Measurements from ENCODE around the gene ZSCAN5B. TPM values are rescaled to one million over a fixed set of nuclear protein-coding genes. Genes with fewer than 3 reads are reported as not detected.
"Not testable (repeated sequence)": the region's sequence is repeated elsewhere in the genome, so short reads cannot be mapped to it uniquely, and the experiment has no call there.

ZSCAN5B gene
- total RNA-seq, 1 donor, result not detected

DNA sequence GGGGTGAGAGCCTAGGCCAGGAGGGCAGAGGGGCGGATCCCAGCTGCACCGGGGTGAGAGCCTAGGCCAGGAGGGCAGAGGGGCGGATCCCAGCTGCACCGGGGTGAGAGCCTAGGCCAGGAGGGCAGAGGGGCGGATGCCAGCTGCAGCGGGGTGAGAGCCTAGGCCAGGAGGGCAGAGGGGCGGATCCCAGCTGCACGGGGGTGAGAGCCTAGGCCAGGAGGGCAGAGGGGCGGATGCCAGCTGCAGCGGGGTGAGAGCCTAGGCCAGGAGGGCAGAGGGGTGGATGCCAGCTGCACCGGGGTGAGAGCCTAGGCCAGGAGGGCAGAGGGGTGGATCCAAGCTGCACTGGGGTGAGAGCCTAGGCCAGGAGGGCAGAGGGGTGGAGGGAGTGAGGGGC, 21.3 kb downstream of the ZSCAN5B start:
- not testable (repeated sequence) for DNase-seq (ENCODE audit: low read depth in 2 of 3, low spot score in 2 of 3)

DNA sequence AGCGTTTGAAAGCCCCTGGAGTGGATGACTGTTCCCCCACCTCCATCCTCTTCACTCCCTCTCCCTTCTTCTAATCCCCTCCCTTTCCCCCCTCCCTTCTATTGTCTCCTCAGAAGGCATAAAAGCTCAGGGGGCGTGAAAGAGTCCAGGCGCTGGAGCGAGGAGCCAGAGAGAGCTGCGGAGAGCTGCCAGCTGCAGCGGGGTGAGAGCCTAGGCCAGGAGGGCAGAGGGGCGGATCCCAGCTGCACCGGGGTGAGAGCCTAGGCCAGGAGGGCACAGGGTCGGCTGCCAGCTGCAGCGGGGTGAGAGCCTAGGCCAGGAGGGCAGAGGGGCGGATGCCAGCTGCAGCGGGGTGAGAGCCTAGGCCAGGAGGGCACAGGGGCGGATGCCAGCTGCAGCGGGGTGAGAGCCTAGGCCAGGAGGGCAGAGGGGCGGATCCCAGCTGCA, 21.7 kb downstream of the ZSCAN5B start, which contains the start of gene GALP:
Gene GALP (plus strand): TSS at position 148 of the 447 bp plus-strand sequence. CDS start 1,101 bp downstream, outside the sequence.
- not testable (repeated sequence) for DNase-seq (ENCODE audit: low read depth in 2 of 3, low spot score in 2 of 3)

DNA sequence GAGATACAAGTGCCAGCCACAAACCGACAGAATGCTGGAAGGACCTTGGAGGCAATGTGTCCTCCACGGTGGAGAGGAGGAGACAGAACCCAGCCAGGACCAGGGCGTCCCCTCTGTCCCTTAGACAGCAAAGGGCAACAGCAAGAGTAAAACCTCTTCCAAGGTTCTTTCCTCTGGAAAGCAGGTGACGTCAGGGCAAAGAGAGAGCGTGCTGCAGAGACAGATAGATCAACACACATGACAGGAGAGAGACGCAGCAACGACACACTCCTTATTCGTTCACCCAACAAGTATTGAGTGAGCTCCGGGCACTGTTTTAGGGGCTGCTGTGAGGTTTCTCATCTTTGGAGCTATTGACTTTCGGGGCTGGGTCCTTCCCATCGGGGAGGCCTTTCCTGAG, 23.0 kb downstream of the ZSCAN5B start:
- DNase-seq (ENCODE audit: low read depth in 2 of 3, low spot score in 2 of 3), result no peak

DNA sequence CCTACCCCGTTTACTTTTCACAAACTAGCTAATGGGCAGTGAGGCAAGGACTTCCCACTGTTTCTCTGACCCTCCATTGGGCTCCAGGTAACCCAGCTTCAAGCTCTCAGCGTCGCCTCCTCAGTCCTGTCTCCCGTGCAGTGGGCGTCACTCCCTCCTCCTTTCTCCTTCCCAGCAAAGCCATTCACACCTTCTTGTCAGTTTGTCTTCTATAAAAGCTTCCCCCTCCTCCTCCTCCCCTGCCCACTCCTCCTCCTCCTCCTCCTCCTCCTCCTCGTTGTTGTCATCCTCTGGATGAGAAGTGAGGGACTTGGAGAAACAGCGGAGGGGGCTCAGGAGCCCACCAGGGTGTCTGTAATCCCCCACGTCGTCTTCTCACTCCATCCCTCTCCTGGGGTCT, 23.5 kb downstream of the ZSCAN5B start:
- no peak for DNase-seq (ENCODE audit: low read depth in 2 of 3, low spot score in 2 of 3)

DNA sequence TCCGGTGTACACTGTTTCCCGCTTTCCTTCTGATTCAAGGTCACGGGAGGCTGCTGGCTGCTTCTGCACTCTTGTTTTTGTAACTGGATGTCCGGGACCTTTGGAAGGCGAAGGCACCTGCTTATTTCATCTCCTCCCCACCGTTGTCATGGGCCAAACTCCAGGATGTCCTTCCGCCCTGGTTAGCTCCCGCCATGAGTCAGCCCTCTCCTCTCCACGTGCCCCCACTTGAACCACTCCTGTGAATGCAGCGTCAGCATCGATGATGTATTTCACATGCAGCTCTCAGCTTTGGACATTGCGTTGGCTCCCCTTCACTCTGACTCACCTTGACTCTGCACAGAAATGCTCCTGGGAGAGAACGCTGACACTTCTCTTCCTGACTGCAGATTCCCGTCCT, 27.3 kb downstream of the ZSCAN5B start:
- no peak for DNase-seq (ENCODE audit: low read depth in 2 of 3, low spot score in 2 of 3)

DNA sequence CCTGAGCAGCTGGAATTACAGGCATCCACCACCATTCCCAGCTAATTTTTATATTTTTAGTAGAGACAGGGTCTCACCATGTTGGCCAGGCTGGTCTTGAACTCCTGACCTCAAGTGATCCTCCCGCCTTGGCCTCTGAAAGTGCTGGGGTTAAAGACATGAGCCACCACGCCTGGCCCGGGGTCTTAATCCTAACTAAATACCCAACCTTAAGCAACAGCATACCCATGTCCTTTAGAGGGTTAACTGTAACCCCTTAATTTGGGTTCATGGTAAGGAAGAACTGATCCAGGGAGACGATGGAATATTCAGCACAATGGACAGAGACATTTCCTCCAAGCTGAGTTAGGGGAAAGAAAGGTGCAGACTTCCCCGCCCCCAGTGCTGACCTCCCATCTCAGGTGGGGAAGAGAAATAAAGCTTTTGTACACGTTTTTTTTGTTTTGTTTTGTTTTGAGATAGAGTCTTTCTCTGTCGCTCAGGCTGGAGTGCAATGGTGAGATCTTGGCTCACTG, 30.5 kb downstream of the ZSCAN5B start:
- peak in 1 of 3 donors; percentile 43 for DNase-seq (ENCODE audit: low read depth in 2 of 3, low spot score in 2 of 3)

DNA sequence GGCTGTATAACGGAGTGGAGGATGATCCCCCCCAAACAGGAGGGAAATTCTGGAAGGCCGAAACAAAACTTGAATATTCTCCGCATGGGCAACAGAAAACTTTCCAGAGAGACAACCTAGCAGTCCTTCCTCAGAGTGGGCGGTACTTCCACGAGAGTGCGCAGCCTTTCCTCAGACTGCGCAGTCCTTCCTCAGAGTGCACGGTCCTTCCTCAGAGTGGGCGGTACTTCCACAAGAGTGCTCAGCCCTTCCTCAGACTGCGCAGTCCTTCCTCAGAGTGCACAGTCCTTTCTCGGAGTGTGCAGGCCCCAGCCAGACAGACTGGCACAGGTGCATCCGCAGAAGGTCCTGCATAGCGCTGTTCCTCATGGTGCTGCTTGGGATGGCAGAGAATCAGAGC, 34.5 kb downstream of the ZSCAN5B start:
- DNase-seq (ENCODE audit: low read depth in 2 of 3, low spot score in 2 of 3), result no peak

DNA sequence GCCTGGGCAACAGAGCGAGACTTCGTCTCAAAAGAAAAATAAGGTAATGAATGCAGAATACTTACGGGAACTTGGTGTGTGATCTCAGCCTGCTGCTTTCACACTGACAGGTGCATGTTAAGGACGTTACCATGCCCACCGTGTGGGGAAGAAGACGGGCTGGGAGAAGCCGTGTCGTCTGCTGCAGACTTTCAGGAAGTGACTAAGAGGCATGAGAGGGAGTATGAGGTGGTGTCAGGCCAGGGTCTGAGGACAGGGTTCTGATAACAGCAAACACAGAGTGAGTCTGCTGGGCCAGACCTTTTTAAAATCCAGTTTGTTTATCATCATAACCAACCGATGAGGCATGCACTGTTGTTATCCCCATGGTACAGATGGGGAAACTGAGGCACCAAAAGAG, 35.3 kb downstream of the ZSCAN5B start:
- peak in 2 of 3 donors; percentile 80 to 84 for DNase-seq (ENCODE audit: low read depth in 2 of 3, low spot score in 2 of 3)

DNA sequence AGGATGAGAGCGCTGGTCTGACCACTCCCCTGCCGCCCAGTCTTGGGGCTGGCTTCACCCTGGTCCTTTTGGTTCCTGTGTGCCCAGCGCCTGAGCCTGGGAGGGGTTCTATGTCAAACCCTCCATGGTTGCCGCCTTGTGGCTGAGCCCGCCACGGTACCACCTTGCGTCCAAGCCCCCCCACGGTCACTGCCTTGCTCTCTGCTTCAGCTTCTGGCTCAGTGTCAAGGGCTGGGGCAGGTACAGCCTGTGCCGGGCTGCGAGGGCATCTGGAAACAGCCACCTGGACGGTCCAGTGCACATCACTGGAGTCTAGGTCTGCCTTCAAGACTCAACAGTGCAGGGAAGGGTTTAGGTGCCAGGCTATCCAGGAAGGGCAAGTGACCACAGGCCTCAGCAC, 36.0 kb downstream of the ZSCAN5B start:
- no peak for DNase-seq (ENCODE audit: low read depth in 2 of 3, low spot score in 2 of 3)

DNA sequence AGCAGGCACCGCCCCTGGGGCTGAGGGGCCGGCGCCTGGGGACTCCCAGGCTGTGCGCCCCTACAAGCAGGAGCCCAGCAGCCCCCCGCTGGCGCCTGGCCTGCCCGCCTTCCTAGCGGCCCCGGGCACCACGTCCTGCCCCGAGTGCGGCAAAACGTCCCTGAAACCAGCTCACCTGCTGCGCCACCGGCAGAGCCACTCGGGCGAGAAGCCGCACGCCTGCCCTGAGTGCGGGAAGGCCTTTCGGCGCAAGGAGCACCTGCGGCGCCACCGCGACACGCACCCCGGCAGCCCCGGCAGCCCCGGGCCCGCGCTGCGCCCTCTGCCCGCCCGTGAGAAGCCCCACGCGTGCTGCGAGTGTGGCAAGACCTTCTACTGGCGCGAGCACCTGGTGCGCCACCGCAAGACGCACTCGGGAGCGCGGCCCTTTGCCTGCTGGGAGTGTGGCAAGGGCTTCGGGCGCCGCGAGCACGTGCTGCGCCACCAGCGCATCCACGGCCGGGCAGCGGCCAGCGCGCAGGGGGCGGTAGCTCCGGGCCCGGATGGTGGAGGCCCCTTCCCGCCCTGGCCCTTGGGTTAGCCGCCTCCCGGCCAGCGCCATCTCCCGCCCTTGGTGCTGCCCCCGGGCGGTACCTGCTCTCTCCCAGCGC, 37.8 kb downstream of the ZSCAN5B start:
- DNase-seq (ENCODE audit: low read depth in 2 of 3, low spot score in 2 of 3), result no peak

DNA sequence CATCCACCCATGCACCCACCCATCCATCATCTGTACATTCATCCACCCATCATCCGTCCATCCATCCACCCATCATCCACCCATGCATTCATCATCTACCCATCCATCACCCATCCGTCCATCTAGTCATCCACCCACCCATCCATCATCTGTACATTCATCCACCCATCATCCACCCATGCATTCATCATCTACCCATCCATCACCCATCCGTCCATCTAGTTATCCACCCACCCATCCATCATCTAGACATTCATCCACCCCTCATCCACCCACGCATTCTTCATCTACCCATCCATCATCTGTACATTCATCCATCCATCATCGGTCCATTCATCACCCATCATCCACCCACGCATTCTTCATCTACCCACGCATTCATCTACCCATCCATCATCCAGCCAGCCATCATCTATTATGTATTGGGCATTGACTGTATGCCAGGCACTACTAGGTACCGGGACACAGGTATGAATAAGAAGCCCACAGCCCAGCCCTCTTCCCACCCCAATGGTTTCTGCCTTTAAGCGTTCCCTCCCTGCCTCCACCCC, 38.5 kb downstream of the ZSCAN5B start:
- DNase-seq (ENCODE audit: low read depth in 2 of 3, low spot score in 2 of 3), result no peak

DNA sequence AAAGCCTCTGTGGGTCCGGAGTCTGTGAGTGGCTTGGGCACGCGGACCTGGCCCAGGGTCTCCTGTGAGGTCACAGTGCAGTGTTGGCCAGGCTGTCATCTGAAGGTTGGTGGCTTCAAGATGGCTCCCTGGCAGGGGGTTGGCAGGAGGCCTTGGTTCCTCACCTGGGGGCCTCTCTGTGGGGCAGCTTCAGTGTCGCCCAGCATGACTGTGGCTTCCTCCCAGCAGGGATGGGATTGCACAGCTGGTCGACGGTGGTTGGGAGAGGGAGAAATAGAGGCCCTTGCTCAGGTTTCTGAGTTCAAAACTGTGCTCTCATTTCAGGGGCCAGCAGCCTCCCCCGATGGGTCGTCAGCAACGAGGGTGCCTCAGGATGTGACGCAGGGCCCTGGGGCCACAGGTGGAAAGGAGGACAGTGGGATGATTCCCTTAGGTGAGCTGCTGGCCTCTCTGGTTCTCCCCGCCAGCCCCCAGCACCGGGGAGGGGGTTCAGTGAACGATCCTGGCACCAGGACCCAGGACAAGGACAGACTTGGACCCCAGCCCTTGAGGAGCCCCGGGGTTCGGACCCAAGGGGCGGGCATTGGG, 39.3 kb downstream of the ZSCAN5B start:
- DNase-seq (ENCODE audit: low read depth in 2 of 3, low spot score in 2 of 3), result no peak

DNA sequence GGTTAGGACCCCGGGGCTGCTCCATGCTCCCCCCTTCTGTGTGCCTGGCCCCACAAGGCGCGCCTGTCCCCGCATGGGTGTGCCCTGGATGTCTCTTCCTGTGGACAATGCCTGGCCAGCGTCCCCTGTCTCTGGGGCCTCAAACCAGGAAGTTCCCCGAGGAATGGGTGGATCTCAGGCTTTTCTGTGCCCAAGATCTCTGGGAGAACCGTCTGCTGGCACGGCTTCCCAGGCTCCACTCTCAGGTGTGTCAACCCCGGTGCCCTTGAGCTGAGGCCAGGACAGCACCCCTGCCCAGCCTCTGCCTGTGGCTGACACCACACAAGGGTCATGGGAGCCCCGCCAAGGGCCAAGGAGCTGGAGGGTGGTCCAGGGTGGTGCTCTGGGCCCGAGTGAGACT, 40.8 kb downstream of the ZSCAN5B start:
- no peak for DNase-seq (ENCODE audit: low read depth in 2 of 3, low spot score in 2 of 3)

DNA sequence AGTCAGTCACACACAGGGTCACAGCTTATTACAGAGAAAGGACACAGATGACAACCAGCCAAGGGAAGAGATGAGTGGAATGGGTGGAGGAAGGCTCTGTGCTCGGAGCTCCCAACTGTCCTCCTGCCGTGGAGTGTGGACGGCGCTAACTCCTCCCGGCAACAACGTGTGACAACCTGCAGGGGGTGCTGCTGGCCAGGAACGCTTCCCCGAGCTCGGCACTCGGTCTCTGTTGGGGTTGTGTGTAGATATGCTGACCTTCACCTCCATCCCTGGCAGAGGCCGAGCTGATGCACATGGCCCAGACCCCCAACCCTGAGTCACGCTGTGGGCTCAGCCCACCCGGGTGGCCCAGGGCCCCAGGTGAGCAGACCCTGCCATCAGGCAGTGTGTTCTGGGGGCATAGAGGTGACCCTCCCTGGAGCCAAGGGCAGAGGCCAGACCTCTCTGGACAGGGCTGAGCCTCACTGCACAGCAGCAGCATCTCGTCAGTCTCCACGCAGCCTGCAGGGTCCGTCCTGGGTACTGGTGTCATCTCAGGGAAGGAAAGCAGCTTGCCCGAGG, 42.4 kb downstream of the ZSCAN5B start:
- DNase-seq (ENCODE audit: low read depth in 2 of 3, low spot score in 2 of 3), result peak in 1 of 3 donors; percentile 28

DNA sequence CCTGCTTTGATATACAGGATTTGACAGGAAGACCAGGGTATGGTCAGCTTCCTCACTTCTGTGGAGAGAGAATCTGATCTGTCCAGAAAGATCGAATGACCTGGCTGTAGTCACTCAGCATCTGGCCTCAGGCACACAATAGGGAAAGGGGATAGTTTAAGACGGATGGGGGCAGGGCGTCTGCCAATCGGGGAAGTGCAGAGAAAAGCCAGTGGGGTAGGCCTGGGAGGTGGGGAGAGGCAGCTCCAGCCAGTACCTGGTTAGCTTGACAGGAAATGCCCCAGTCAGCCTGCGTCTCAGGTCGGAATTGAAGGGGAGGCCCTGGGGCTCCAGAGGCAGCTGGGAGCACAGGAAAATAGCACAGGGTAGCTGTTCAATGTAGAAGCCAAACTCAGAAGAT, 44.1 kb downstream of the ZSCAN5B start:
- no peak for DNase-seq (ENCODE audit: low read depth in 2 of 3, low spot score in 2 of 3)

DNA sequence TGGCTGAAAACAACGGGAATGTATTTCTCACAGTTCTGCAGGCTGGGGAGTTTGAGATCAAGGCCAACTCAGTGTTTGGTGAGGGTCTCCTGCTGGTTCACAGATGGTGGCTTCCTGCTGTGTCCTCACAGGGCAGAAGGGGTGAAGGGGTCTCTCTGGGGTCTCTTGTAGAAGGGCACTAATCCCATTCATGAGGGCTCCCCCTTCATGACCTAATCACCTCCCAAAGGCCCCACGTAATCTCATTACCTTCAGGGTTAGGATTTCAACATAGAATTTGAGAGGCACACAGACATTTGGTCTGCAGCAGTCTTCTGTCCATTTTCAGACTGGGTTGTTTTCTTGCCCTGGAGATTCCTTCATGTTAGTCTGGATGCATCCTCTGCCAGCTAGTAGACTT, 44.9 kb downstream of the ZSCAN5B start:
- DNase-seq (ENCODE audit: low read depth in 2 of 3, low spot score in 2 of 3), result no peak

DNA sequence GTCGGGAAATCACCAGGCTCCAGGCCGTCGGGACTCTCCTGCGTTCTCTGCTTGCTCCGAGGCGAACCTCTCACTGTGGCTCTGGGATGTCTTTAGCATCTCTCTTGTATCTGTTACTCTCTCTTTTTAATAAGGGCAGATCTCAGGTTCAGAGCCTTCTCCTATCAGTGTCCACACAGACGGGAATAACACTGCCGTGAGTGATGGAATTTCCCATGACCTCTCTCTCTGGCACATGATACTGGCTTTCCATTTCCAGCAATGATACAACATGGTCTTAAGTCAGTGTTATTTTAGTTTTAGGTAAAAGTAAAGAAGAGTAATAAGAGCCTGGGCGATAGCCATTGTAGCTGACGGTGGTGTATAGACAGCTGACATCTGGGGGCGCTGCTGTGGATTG, 47.2 kb downstream of the ZSCAN5B start:
- no peak for DNase-seq (ENCODE audit: low read depth in 2 of 3, low spot score in 2 of 3)

DNA sequence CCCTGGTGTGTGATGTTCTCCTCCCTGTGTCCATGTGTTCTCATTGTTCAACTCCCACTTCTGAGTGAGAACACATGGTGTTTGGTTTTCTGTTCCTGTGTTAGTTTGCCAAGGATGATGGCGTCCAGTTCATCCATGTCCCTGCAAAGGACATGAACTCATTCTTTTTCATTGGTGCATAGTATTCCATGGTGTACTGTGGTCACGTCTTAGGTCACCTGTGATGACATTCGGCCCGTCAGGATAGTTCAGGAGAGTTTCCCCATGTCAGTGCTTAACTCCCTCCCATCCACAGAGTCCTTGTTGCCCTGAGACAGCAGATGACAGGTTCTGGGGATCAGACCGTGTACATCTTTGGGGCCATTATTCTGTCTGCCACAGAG, 47.9 kb downstream of the ZSCAN5B start:
- DNase-seq (ENCODE audit: low read depth in 2 of 3, low spot score in 2 of 3), result no peak

DNA sequence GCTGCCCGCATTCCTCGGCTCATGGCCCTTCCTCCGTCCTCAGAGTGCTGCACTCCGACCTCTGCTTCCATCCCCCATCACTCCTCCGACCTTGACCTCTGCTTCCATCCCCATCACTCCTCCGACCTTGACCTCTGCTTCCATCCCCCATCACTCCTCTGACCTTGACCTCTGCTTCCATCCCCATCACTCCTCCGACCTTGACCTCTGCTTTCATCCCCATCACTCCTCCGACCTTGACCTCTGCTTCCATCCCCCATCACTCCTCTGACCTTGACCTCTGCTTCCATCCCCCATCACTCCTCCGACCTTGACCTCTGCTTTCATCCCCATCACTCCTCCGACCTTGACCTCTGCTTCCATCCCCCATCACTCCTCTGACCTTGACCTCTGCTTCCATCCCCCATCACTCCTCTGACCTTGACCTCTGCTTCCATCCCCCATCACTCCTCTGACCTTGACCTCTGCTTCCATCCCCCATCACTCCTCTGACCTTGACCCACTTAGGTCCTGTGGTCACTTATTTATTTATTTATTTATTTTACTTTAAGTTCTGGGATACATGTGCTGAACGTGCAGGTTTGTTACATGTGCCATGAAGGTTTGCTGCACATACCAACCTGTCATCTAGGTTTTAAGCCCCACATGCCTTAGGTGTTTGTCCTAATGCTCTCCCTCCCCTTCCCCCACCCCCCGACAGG, 48.5 kb downstream of the ZSCAN5B start:
- not testable (repeated sequence) for DNase-seq (ENCODE audit: low read depth in 2 of 3, low spot score in 2 of 3)

DNA sequence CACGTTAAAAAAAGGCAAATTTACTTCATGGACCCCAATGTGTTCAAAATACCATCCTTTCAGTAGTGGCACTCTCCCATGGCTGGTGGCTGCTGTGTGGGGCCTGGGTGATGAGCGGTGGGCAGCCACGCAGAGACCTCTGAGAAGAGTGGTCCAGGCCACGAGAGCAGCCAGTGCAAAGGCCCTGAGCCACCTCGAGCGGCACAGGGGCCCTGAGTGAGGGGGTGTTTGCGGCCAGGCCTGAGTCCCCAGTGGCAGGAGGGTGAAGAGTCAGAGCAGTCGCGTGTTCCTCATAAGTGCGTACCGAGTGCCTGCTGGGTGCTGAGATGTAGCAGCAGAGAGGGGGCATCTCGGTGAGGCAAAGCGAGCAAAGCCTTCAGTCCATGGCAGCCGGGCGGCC, 49.5 kb downstream of the ZSCAN5B start:
- no peak for DNase-seq (ENCODE audit: low read depth in 2 of 3, low spot score in 2 of 3)

DNA sequence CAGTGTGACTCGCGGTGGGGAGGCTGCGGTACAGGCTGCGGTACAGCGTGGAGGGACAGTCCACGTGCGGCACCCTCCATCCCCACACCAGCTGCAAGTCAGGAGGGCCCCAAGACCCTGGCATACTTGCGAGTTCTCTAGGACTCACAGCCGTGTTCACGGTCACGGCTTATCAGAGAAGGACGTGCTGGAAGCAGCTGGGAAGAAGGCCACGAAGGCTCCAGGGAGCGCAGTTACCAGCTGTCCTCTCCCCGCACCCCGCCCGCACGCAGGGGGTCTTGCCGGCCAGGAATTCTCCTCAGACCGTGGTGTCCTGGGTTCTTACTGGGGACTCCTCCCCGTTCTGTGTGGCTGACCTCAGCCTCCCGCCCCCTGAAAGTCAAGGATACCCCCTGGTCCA, 50.3 kb downstream of the ZSCAN5B start:
- DNase-seq (ENCODE audit: low read depth in 2 of 3, low spot score in 2 of 3), result no peak

All from hematopoietic multipotent progenitor cell (in vitro differentiated cells).